B cell (primary cell): ENCODE results near the gene RBM4B. TPM values are rescaled to one million over a fixed set of nuclear protein-coding genes. Genes with fewer than 3 reads are reported as not detected.

Experiments used
- ATAC-seq: fragments of 200-7000 bp; cut with Tn5 transposase; one replicate; pipeline ENCODE4 v1.10.0; 2021; ENCODE audit warnings: low read depth, mild to moderate bottlenecking, moderate number of reproducible peaks, moderate library complexity
- CTCF ChIA-PET: fragments of 350-600 bp; sonication (Branson Sonifier 250); formaldehyde crosslinking; loops from one replicate; lab custom pipeline; 2021; ENCODE audit warnings: antibody characterized with exemption, inconsistent platforms; lab: Charles Lee
- POLR2A ChIA-PET: fragments of 350-600 bp; sonication (Branson Sonifier 250); formaldehyde crosslinking; loops from one replicate; lab custom pipeline; 2021; ENCODE audit warnings: antibody characterized with exemption; lab: Charles Lee
- DNase-seq: peaks from one replicate; pipeline ENCODE4 v3.0.0; 2013
- H2AFZ ChIP-seq: 2 replicates; pipeline ENCODE4 v1.6.1; 2012; ENCODE audit warnings: mild to moderate bottlenecking, low read depth, low read length; ENCODE audit not compliant: insufficient read depth, poor library complexity, severe bottlenecking
- H3K27ac ChIP-seq, 2 donors: 1 replicate in 1 of 2; 2 replicates in 1 of 2; pipeline ENCODE4 v1.5.1; 2012 to 2013; ENCODE audit warnings: low read length in 2 of 2, mild to moderate bottlenecking in 2 of 2, moderate library complexity in 1 of 2
- H3K27me3 ChIP-seq, 4 experiments: fragments of 200-600 bp in 1 of 4; sonication (generic) in 1 of 4; replicated peaks in 1 of 4; 1 replicate in 2 of 4; 2 replicates in 2 of 4; pipeline versions ENCODE4 v1.6.1 to v1.7.0; 2013 to 2016; ENCODE audit warnings: low read length in 3 of 4, mild to moderate bottlenecking in 2 of 4, mixed read lengths in 1 of 4, moderate library complexity in 1 of 4; ENCODE audit not compliant: insufficient read depth in 4 of 4, control insufficient read depth in 3 of 4; ENCODE audit errors: control extremely low read depth in 1 of 4
- H3K36me3 ChIP-seq, 2 experiments: replicated peaks in 1 of 2; 1 replicate in 1 of 2; 2 replicates in 1 of 2; pipeline versions ENCODE4 v1.6.1 to v1.7.1; 2013; ENCODE audit warnings: low read length in 1 of 2; ENCODE audit not compliant: insufficient read depth in 2 of 2, control insufficient read depth in 1 of 2; ENCODE audit errors: control extremely low read depth in 1 of 2, extremely low read depth in 1 of 2
- H3K4me1 ChIP-seq, 2 donors: fragments of 200-600 bp in 1 of 2; sonication (generic) in 1 of 2; 1 replicate in 1 of 2; 2 replicates in 1 of 2; pipeline versions ENCODE4 v1.5.1 to v1.6.1; 2013 to 2017; ENCODE audit warnings: low read length in 2 of 2; ENCODE audit not compliant: control insufficient read depth in 2 of 2, insufficient read depth in 2 of 2
- H3K4me2 ChIP-seq: replicated peaks from 2 replicates; pipeline ENCODE3; 2012; ENCODE audit warnings: mild to moderate bottlenecking, low read depth, low read length; ENCODE audit not compliant: poor library complexity, severe bottlenecking
- H3K4me3 ChIP-seq, 5 experiments: fragments of 200-600 bp in 1 of 5; sonication (generic) in 1 of 5; 1 replicate in 3 of 5; 2 replicates in 2 of 5; pipeline versions ENCODE4 v1.5.1 to v1.7.0; 2011 to 2016; ENCODE audit warnings: low read length in 4 of 5, mild to moderate bottlenecking in 4 of 5, low read depth in 2 of 5, control low read depth in 1 of 5, moderate library complexity in 1 of 5; ENCODE audit not compliant: insufficient read depth in 1 of 5; ENCODE audit errors: control extremely low read depth in 1 of 5, extremely low read depth in 1 of 5
- H3K79me2 ChIP-seq: fragments of 200-600 bp; sonication (generic); one replicate; pipeline ENCODE4 v1.6.0; 2016; ENCODE audit warnings: low read length; ENCODE audit not compliant: control insufficient read depth, insufficient read depth
- H3K9ac ChIP-seq: fragments of 200-600 bp; sonication (generic); 2 replicates; pipeline ENCODE4 v1.6.1; 2017; ENCODE audit warnings: mild to moderate bottlenecking, low read length, moderate library complexity
- H3K9me3 ChIP-seq, 3 donors: one replicate each; pipeline versions ENCODE4 v1.6.1 to v1.7.1; 2013; ENCODE audit warnings: low read length in 2 of 3; ENCODE audit not compliant: control insufficient read depth in 2 of 3, insufficient read depth in 1 of 3; ENCODE audit errors: control extremely low read depth in 1 of 3
- H4K20me1 ChIP-seq: 2 replicates; pipeline ENCODE4 v1.6.0; 2012; ENCODE audit warnings: mild to moderate bottlenecking, low read length; ENCODE audit not compliant: insufficient read depth, control insufficient read depth, poor library complexity, severe bottlenecking
- H3K27ac Mint-ChIP-seq: one replicate; pipeline ENCODE4 v1.8.0; 2021; ENCODE audit warnings: mixed read lengths
- H3K27me3 Mint-ChIP-seq: one replicate; pipeline ENCODE4 v1.8.0; 2021; ENCODE audit warnings: mixed read lengths
- H3K4me1 Mint-ChIP-seq: one replicate; pipeline ENCODE4 v1.8.0; 2021; ENCODE audit warnings: mixed read lengths
- H3K4me3 Mint-ChIP-seq: one replicate; pipeline ENCODE4 v1.8.0; 2021; ENCODE audit warnings: mixed read lengths
- H3K9me3 Mint-ChIP-seq: one replicate; pipeline ENCODE4 v1.8.0; 2022; ENCODE audit warnings: mixed read lengths; ENCODE audit not compliant: insufficient read depth
- EZH2 ChIP-seq: IDR thresholded peaks from 2 replicates; pipeline ENCODE4 v1.6.1; 2012; ENCODE audit warnings: borderline replicate concordance, low read depth, mild to moderate bottlenecking, moderate library complexity, low read length; ENCODE audit not compliant: insufficient read depth, poor library complexity, severe bottlenecking
- WGBS: methylation state at CpG from one replicate; pipeline ENCODE4 v1.1.5; 2013; ENCODE audit warnings: missing lambda C conversion rate; ENCODE audit not compliant: insufficient coverage; 5-methylcytosine and 5-hydroxymethylcytosine counted together
- intact Hi-C: fragments of 100-400 bp; cut with micrococcal nuclease; formaldehyde crosslinking; loops from one replicate; pipeline ENCODE4 v1.10.0; 2022
- polyA plus RNA-seq: library from polyadenylated mRNA; depleted of rRNA; stranded (reverse); fragments of >200 nt; gene quantifications from 2 replicates; pipeline ENCODE4 v1.2.3, GENCODE V29; 2012
- total RNA-seq, 2 donors: library from RNA; stranded (reverse); fragments of 120-200 nt in 1 of 2; gene quantifications; 1 replicate in 1 of 2; 2 replicates in 1 of 2; pipeline versions ENCODE4 v1.2.3 to v1.2.4, GENCODE V29; 2013 to 2022
- TF ChIP-seq, protein P1 (sequence below): fragments of 200-600 bp; IDR thresholded peaks from one replicate; pipeline ENCODE4 v1.8.0; 2022; ENCODE audit warnings: antibody characterized with exemption, mild to moderate bottlenecking

Gene RBM4B
- total and polyA plus RNA-seq, 2 donors (not counting 1 experiment from before 2014, with no cell fraction given): 33.2 to 61.3 TPM

DNA sequence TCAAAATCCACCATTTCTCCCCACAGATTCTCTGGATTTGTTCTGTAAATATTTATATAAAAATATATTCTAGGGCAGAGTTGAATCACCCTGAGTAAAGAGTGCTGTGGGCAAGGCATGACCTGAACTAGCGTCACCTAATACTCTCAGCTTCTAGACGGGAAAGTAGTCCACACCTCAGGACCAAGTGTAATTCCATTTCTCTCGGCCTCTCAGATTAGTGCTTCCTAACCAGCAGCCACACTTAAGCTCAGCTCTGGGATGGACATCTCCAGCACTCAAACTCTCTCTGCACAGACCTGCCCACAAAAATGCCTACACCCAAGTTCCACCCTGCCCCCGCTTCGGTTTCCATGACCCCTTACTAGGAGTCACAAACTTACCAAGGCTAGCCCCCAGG lies 46.0 kb upstream of the RBM4B start:
- H2AFZ ChIP-seq: no peak overlapping the region
- intact Hi-C loops: no loop called here
- peaks cover 0 to 42% (median 15%) of the 10 kb centered on the region in 4 experiments for H3K27me3 ChIP-seq
- peaks cover 14% of the 10 kb centered on the region for H3K4me1 Mint-ChIP-seq
- TF ChIP-seq, protein P1, sequence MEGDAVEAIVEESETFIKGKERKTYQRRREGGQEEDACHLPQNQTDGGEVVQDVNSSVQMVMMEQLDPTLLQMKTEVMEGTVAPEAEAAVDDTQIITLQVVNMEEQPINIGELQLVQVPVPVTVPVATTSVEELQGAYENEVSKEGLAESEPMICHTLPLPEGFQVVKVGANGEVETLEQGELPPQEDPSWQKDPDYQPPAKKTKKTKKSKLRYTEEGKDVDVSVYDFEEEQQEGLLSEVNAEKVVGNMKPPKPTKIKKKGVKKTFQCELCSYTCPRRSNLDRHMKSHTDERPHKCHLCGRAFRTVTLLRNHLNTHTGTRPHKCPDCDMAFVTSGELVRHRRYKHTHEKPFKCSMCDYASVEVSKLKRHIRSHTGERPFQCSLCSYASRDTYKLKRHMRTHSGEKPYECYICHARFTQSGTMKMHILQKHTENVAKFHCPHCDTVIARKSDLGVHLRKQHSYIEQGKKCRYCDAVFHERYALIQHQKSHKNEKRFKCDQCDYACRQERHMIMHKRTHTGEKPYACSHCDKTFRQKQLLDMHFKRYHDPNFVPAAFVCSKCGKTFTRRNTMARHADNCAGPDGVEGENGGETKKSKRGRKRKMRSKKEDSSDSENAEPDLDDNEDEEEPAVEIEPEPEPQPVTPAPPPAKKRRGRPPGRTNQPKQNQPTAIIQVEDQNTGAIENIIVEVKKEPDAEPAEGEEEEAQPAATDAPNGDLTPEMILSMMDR: no peak
- TF ChIP-seq EZH2: no peak
- no peak overlapping the region for H3K27ac ChIP-seq
- H3K4me3 ChIP-seq: no peak overlapping the region
- no peak overlapping the region for H3K27ac Mint-ChIP-seq
- no peaks in the 10 kb centered on the region for H3K9me3 Mint-ChIP-seq
- no peak overlapping the region for H3K4me2 ChIP-seq
- H3K9me3 ChIP-seq: no peaks in the 10 kb centered on the region
- H4K20me1 ChIP-seq: no peaks in the 10 kb centered on the region
- H3K9ac ChIP-seq: no peak overlapping the region
- POLR2A ChIA-PET: no interaction called here
- no peaks in the 10 kb centered on the region for H3K79me2 ChIP-seq
- ATAC-seq (no peak), DNase-seq (no peak)
- no peak overlapping the region for H3K4me3 Mint-ChIP-seq
- 100% methylated on average over 5 of the region's 5 CpGs for WGBS
- CTCF ChIA-PET: interaction anchor here (0.7 kb wide), 1 partner anchor 906 kb away, joined by 3 read pairs; the partner anchor contains the start of gene NUDT8
- H3K4me1 ChIP-seq: peaks cover 12 to 17% of the 10 kb centered on the region in 2 donors
- H3K27me3 Mint-ChIP-seq: peaks cover 39% of the 10 kb centered on the region
- no peaks in the 10 kb centered on the region for H3K36me3 ChIP-seq

DNA sequence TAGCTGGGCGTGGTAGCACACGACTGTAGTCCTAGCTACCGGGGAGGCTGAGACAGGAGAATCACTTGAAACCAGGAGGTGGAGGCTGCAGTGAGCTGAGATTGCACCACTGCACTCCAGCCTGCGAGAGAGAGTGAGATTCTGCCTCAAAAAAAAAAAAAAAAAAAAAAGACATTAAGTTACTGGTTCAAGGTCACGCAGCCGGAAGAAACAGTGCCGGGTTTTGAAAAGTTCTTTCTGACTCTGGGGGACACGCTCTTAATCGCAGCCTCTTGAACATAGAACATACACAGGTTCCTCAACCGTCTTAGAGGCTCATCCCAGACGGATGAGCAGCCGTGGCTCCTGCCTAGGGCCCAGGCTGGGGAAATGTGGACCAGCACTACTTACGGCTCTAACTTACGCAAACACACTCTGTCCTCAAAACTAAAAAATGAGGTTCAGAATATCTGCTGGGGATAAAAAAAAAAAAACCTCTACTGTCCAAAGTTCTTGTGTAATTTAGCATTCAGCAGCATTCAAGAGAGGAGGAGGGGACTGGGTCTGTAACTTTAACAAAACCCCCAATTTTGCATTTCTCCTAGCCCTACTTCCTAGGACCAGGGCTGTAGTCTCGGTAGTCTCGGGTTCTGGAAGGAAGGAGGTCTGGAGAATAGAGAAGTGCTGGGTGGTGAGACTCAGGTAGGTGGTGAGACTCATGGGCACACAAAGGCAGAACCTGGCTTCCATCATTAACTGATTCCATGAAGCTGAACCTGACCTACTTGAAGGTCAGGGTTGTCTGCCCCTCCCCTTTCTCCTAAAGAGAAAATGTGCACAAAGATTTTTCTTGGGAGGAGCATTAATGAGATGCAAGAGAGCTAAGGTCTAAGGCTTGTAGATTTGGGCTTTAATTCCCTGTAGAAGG lies 45.3 kb upstream of the RBM4B start:
- peaks cover 0 to 40% (median 13%) of the 10 kb centered on the region in 4 experiments for H3K27me3 ChIP-seq
- H3K79me2 ChIP-seq: no peaks in the 10 kb centered on the region
- H3K9me3 Mint-ChIP-seq: no peaks in the 10 kb centered on the region
- no peak overlapping the region for H3K4me3 ChIP-seq
- ChIA-PET POLR2A (interaction anchor here (0.7 kb wide), 1 partner anchor 470 kb away, joined by 5 read pairs; no protein-coding TSS in a partner anchor), CTCF (interaction anchor here (0.7 kb wide), 1 partner anchor 907 kb away, joined by 3 read pairs; the partner anchor contains the start of gene NUDT8)
- TF ChIP-seq, protein P1: no peak
- TF ChIP-seq EZH2: no peak
- ATAC-seq: no peak
- H3K4me3 Mint-ChIP-seq: no peak overlapping the region
- no peak overlapping the region for H3K9ac ChIP-seq
- no peak overlapping the region for H3K27ac Mint-ChIP-seq
- DNase-seq: no peak
- peaks cover 39% of the 10 kb centered on the region for H3K27me3 Mint-ChIP-seq
- no peak overlapping the region for H3K4me2 ChIP-seq
- intact Hi-C loops: no loop called here
- H3K4me1 ChIP-seq: peaks cover 8 to 13% of the 10 kb centered on the region in 2 donors
- 99% methylated on average over 12 of the region's 16 CpGs for WGBS
- H2AFZ ChIP-seq: no peak overlapping the region
- H4K20me1 ChIP-seq: no peaks in the 10 kb centered on the region
- no peaks in the 10 kb centered on the region for H3K36me3 ChIP-seq
- H3K4me1 Mint-ChIP-seq: peaks cover 12% of the 10 kb centered on the region
- H3K9me3 ChIP-seq: no peaks in the 10 kb centered on the region
- H3K27ac ChIP-seq: no peak overlapping the region
